Bronchial epithelial cell (primary cell): ENCODE measurements around the gene CDKL2. TPM values are rescaled to one million over a fixed set of nuclear protein-coding genes. Genes with fewer than 3 reads are reported as not detected.
A peak's percentile ranks its signal among the peaks of the same experiment; 100 is the strongest.

Source experiments
- DNase-seq: peaks from one replicate; pipeline ENCODE4 v3.0.0-alpha.2; 2010; ENCODE audit warnings: low read depth
- FAIRE-seq: peaks from 2 replicates; lab custom pipeline; 2011; peaks lifted over from hg19 to GRCh38; lab: Jason Lieb, UNC
- H3K27me3 ChIP-seq: 2 replicates; pipeline ENCODE4 v1.5.1; 2011; ENCODE audit warnings: low read length; ENCODE audit not compliant: control insufficient read depth, insufficient read depth
- H3K36me3 ChIP-seq: 2 replicates; pipeline ENCODE4 v1.5.1; 2011; ENCODE audit warnings: low read length; ENCODE audit not compliant: control insufficient read depth, insufficient read depth
- H3K4me3 ChIP-seq: 2 replicates; pipeline ENCODE4 v1.5.1; 2011; ENCODE audit warnings: mild to moderate bottlenecking, low read depth, low read length, control low read depth
- CTCF ChIP-seq: IDR thresholded peaks from 2 replicates; pipeline ENCODE4 v1.5.1; 2011; ENCODE audit warnings: mild to moderate bottlenecking, moderate library complexity, low read length, control low read depth, inconsistent platforms; ENCODE audit not compliant: insufficient read depth, severe bottlenecking
- total RNA-seq: library from RNA; depleted of rRNA; stranded (reverse); fragments of >200 nt; gene quantifications from 2 replicates; pipeline ENCODE4 v1.2.1, GENCODE V29; 2014

CDKL2 gene
- total RNA-seq, 1 donor from 2014 or later, result 1.3 TPM

- no peak for TF ChIP-seq CTCF
- FAIRE-seq (no peak), DNase-seq (no peak)
- Histone ChIP-seq H3K36me3 (no peaks in the 10 kb centered on the region), H3K27me3 (no peaks in the 10 kb centered on the region), H3K4me3 (no peak overlapping the region)
Measured at GRCh38 chr4:75564023-75564422, 66.3 kb downstream of the CDKL2 start.

- no peak for TF ChIP-seq CTCF
- no peak overlapping the region for H3K4me3 ChIP-seq
- no peaks in the 10 kb centered on the region for H3K36me3 ChIP-seq
- DNase-seq, result peak; percentile 69
- FAIRE-seq, result peak; percentile 93
- no peaks in the 10 kb centered on the region for H3K27me3 ChIP-seq
Measured at GRCh38 chr4:75561789-75562188, 68.5 kb downstream of the CDKL2 start.

- no peak for DNase-seq
- Histone ChIP-seq H3K36me3 (no peaks in the 10 kb centered on the region), H3K4me3 (no peak overlapping the region), H3K27me3 (no peaks in the 10 kb centered on the region)
- FAIRE-seq, result no peak
- no peak for TF ChIP-seq CTCF
Measured at GRCh38 chr4:75557696-75558095, 72.6 kb downstream of the CDKL2 start.

- Histone ChIP-seq H3K4me3 (no peak within 1 kb of the TSS), H3K27me3 (no peaks in the 10 kb centered on the region), H3K36me3 (no peaks in the 10 kb centered on the region)
- FAIRE-seq (no peak), DNase-seq (peak; percentile 90)
- TF ChIP-seq CTCF, result no peak
Measured at GRCh38 chr4:75555294-75556164, 74.8 kb downstream of the CDKL2 start, which contains the start of gene ODAPH. Gene ODAPH (plus strand): TSS chr4:75556066. CDS start chr4:75556083, 17 bp downstream.

GRCh38 chr4:75552452-75552851 lies 77.9 kb downstream of the CDKL2 start:
- TF ChIP-seq CTCF, result no peak
- Histone ChIP-seq H3K27me3 (no peaks in the 10 kb centered on the region), H3K36me3 (no peaks in the 10 kb centered on the region), H3K4me3 (no peak overlapping the region)
- DNase-seq (no peak), FAIRE-seq (no peak)

GRCh38 chr4:75549019-75549418 lies 81.3 kb downstream of the CDKL2 start:
- Histone ChIP-seq H3K36me3 (peaks cover 1% of the 10 kb centered on the region), H3K4me3 (no peak overlapping the region), H3K27me3 (no peaks in the 10 kb centered on the region)
- DNase-seq (no peak), FAIRE-seq (no peak)
- TF ChIP-seq CTCF, result no peak
